Activated CD4-positive, alpha-beta T cell treated with anti-CD3 and anti-CD28 coated beads for 36 hours (primary cell): Measurements from ENCODE around the gene MN1. TPM values are rescaled to one million over a fixed set of nuclear protein-coding genes. Genes with fewer than 3 reads are reported as not detected.
"Not testable (repeated sequence)": the region's sequence is repeated elsewhere in the genome, so short reads cannot be mapped to it uniquely, and the experiment has no call there.

Source experiments
- ATAC-seq: fragments of 200-7000 bp; cut with Tn5 transposase; one replicate; pipeline ENCODE4 v1.10.0; 2021; ENCODE audit warnings: mild to moderate bottlenecking, moderate library complexity
- CTCF ChIA-PET: fragments of 350-600 bp; sonication (Branson Sonifier 250); formaldehyde crosslinking; loops from one replicate; lab custom pipeline; 2021; ENCODE audit warnings: antibody characterized with exemption; lab: Charles Lee
- POLR2A ChIA-PET: fragments of 350-600 bp; sonication (Branson Sonifier 250); formaldehyde crosslinking; loops from one replicate; lab custom pipeline; 2021; ENCODE audit warnings: antibody characterized with exemption, inconsistent platforms; lab: Charles Lee
- DNase-seq: peaks from one replicate; pipeline ENCODE4 v3.0.0-alpha.2; 2020
- H3K27ac Mint-ChIP-seq: one replicate; pipeline ENCODE4 v1.8.0; 2021; ENCODE audit warnings: mixed read lengths
- H3K27me3 Mint-ChIP-seq: one replicate; pipeline ENCODE4 v1.8.0; 2021; ENCODE audit warnings: mixed read lengths
- H3K36me3 Mint-ChIP-seq: one replicate; pipeline ENCODE4 v1.8.0; 2021; ENCODE audit warnings: low read depth, mixed read lengths
- H3K4me1 Mint-ChIP-seq: one replicate; pipeline ENCODE4 v1.8.0; 2021; ENCODE audit warnings: mixed read lengths
- H3K4me3 Mint-ChIP-seq: one replicate; pipeline ENCODE4 v1.8.0; 2021; ENCODE audit warnings: mild to moderate bottlenecking, moderate library complexity, mixed read lengths
- H3K9me3 Mint-ChIP-seq: one replicate; pipeline ENCODE4 v1.8.0; 2021; ENCODE audit warnings: low read depth, mixed read lengths
- intact Hi-C, 2 experiments: fragments of 100-400 bp; cut with DNase I in 1 of 2; cut with micrococcal nuclease in 1 of 2; formaldehyde crosslinking; loops; one replicate each; pipeline versions ENCODE4 v1.14.2 to v1.15.1; 2022 to 2024; cut with DNase I, micrococcal nuclease
- total RNA-seq, 2 experiments: library from RNA; stranded (reverse); gene quantifications; one replicate each; pipeline ENCODE4 v1.2.3, GENCODE V29; 2021

Gene MN1
- total RNA-seq, 2 experiments from 2014 or later, result 0.05 to 0.12 TPM

- ChIA-PET POLR2A (no interaction called here), CTCF (interaction anchor here (0.6 kb wide), 2 partner anchors 24 to 330 kb away, joined by 3 read pairs; no protein-coding TSS in a partner anchor)
- intact Hi-C loops, result no loop called here
- ATAC-seq (no peak), DNase-seq (no peak)
- H3K4me1 Mint-ChIP-seq, result no peaks in the 10 kb centered on the region
- no peak overlapping the region for H3K4me3 Mint-ChIP-seq
- no peaks in the 10 kb centered on the region for H3K36me3 Mint-ChIP-seq
- peaks cover 3% of the 10 kb centered on the region for H3K27me3 Mint-ChIP-seq
- no peak overlapping the region for H3K27ac Mint-ChIP-seq
- H3K9me3 Mint-ChIP-seq, result no peaks in the 10 kb centered on the region
Measured at GRCh38 chr22:27751277-27752070, 50.1 kb downstream of the MN1 start.

- no peak overlapping the region for H3K4me3 Mint-ChIP-seq
- peaks cover 6% of the 10 kb centered on the region for H3K27me3 Mint-ChIP-seq
- DNase-seq, result no peak
- H3K9me3 Mint-ChIP-seq, result no peaks in the 10 kb centered on the region
- CTCF ChIA-PET, result no interaction called here
- H3K36me3 Mint-ChIP-seq, result no peaks in the 10 kb centered on the region
- H3K27ac Mint-ChIP-seq, result no peak overlapping the region
- no peaks in the 10 kb centered on the region for H3K4me1 Mint-ChIP-seq
- POLR2A ChIA-PET, result no interaction called here
- intact Hi-C loops, result no loop called here
- ATAC-seq, result no peak
Measured at GRCh38 chr22:27750584-27751265, 50.8 kb downstream of the MN1 start.

GRCh38 chr22:27749597-27750225 lies 51.8 kb downstream of the MN1 start:
- intact Hi-C loops, result no loop called here
- H3K27ac Mint-ChIP-seq, result no peak overlapping the region
- ChIA-PET CTCF (no interaction called here), POLR2A (no interaction called here)
- no peaks in the 10 kb centered on the region for H3K9me3 Mint-ChIP-seq
- peaks cover 6% of the 10 kb centered on the region for H3K27me3 Mint-ChIP-seq
- no peaks in the 10 kb centered on the region for H3K4me1 Mint-ChIP-seq
- no peak overlapping the region for H3K4me3 Mint-ChIP-seq
- H3K36me3 Mint-ChIP-seq, result no peaks in the 10 kb centered on the region
- DNase-seq (no peak), ATAC-seq (no peak)

GRCh38 chr22:27748751-27749191 lies 52.8 kb downstream of the MN1 start:
- ChIA-PET POLR2A (no interaction called here), CTCF (interaction anchor here (0.6 kb wide), 1 partner anchor 658 kb away, joined by 3 read pairs; no protein-coding TSS in a partner anchor)
- Mint-ChIP-seq H3K4me1 (no peaks in the 10 kb centered on the region), H3K27ac (no peak overlapping the region), H3K4me3 (no peak overlapping the region), H3K36me3 (no peaks in the 10 kb centered on the region), H3K27me3 (peaks cover 6% of the 10 kb centered on the region), H3K9me3 (no peaks in the 10 kb centered on the region)
- intact Hi-C loops, result no loop called here
- DNase-seq (no peak), ATAC-seq (no peak)

GRCh38 chr22:27748349-27748748 lies 53.2 kb downstream of the MN1 start:
- intact Hi-C loops, result no loop called here
- Mint-ChIP-seq H3K36me3 (no peaks in the 10 kb centered on the region), H3K4me3 (no peak overlapping the region), H3K27ac (no peak overlapping the region), H3K9me3 (no peaks in the 10 kb centered on the region), H3K4me1 (no peaks in the 10 kb centered on the region), H3K27me3 (peaks cover 6% of the 10 kb centered on the region)
- POLR2A ChIA-PET, result no interaction called here
- DNase-seq (no peak), ATAC-seq (no peak)
- CTCF ChIA-PET, result no interaction called here

- CTCF ChIA-PET, result no interaction called here
- peaks cover 6% of the 10 kb centered on the region for H3K27me3 Mint-ChIP-seq
- intact Hi-C loops, result no loop called here
Measured at GRCh38 chr22:27747396-27748221, 53.9 kb downstream of the MN1 start.

GRCh38 chr22:27746918-27747317 lies 54.6 kb downstream of the MN1 start:
- peaks cover 6% of the 10 kb centered on the region for H3K27me3 Mint-ChIP-seq
- CTCF ChIA-PET, result no interaction called here
- POLR2A ChIA-PET, result no interaction called here
- ATAC-seq, result no peak
- no peaks in the 10 kb centered on the region for H3K4me1 Mint-ChIP-seq
- intact Hi-C loops, result no loop called here
- no peaks in the 10 kb centered on the region for H3K9me3 Mint-ChIP-seq
- no peak for DNase-seq
- H3K27ac Mint-ChIP-seq, result no peak overlapping the region
- no peak overlapping the region for H3K4me3 Mint-ChIP-seq
- no peaks in the 10 kb centered on the region for H3K36me3 Mint-ChIP-seq

More at GRCh38 chr22:27747396-27748221, 53.9 kb downstream of the MN1 start:
- no peak for ATAC-seq
- H3K9me3 Mint-ChIP-seq, result no peaks in the 10 kb centered on the region
- POLR2A ChIA-PET, result no interaction called here
- no peaks in the 10 kb centered on the region for H3K36me3 Mint-ChIP-seq
- no peak overlapping the region for H3K27ac Mint-ChIP-seq
- H3K4me1 Mint-ChIP-seq, result no peaks in the 10 kb centered on the region
- no peak overlapping the region for H3K4me3 Mint-ChIP-seq
- no peak for DNase-seq

- no peak for DNase-seq
- no peaks in the 10 kb centered on the region for H3K36me3 Mint-ChIP-seq
- H3K9me3 Mint-ChIP-seq, result no peaks in the 10 kb centered on the region
- no peak for ATAC-seq
- H3K4me1 Mint-ChIP-seq, result no peaks in the 10 kb centered on the region
- H3K4me3 Mint-ChIP-seq, result no peak overlapping the region
- no peak overlapping the region for H3K27ac Mint-ChIP-seq
- H3K27me3 Mint-ChIP-seq, result peaks cover 6% of the 10 kb centered on the region
- ChIA-PET POLR2A (no interaction called here), CTCF (no interaction called here)
- intact Hi-C loops, result no loop called here
Measured at GRCh38 chr22:27745809-27746208, 55.7 kb downstream of the MN1 start.

- Mint-ChIP-seq H3K27ac (no peak overlapping the region), H3K9me3 (no peaks in the 10 kb centered on the region), H3K27me3 (peaks cover 6% of the 10 kb centered on the region), H3K4me1 (no peaks in the 10 kb centered on the region), H3K36me3 (no peaks in the 10 kb centered on the region), H3K4me3 (no peak overlapping the region)
- ChIA-PET POLR2A (no interaction called here), CTCF (no interaction called here)
- ATAC-seq (no peak), DNase-seq (no peak)
- intact Hi-C loops, result no loop called here
Measured at GRCh38 chr22:27745154-27745553, 56.4 kb downstream of the MN1 start.

- H3K36me3 Mint-ChIP-seq, intact Hi-C loops, CTCF ChIA-PET, POLR2A ChIA-PET, H3K27ac Mint-ChIP-seq, ATAC-seq, H3K27me3 Mint-ChIP-seq, H3K9me3 Mint-ChIP-seq, H3K4me3 Mint-ChIP-seq, H3K4me1 Mint-ChIP-seq, DNase-seq: not testable (repeated sequence)
Measured at GRCh38 chr22:27744078-27744477, 57.5 kb downstream of the MN1 start.

- peaks cover 6% of the 10 kb centered on the region for H3K9me3 Mint-ChIP-seq
- no peak overlapping the region for H3K27ac Mint-ChIP-seq
- no peaks in the 10 kb centered on the region for H3K36me3 Mint-ChIP-seq
- no peaks in the 10 kb centered on the region for H3K4me1 Mint-ChIP-seq
- CTCF ChIA-PET, result interaction anchor here (0.6 kb wide), 2 partner anchors 71 to 923 kb away, joined by 3 read pairs; no protein-coding TSS in a partner anchor
- no peaks in the 10 kb centered on the region for H3K27me3 Mint-ChIP-seq
- ATAC-seq (no peak), DNase-seq (no peak)
- no peak overlapping the region for H3K4me3 Mint-ChIP-seq
- POLR2A ChIA-PET, result no interaction called here
- intact Hi-C loops, result no loop called here
Measured at GRCh38 chr22:27740202-27740748, 61.3 kb downstream of the MN1 start.
